22Rv1 (cell line): ENCODE results near the gene DCDC2.
"Not testable (repeated sequence)": the region's sequence is repeated elsewhere in the genome, so short reads cannot be mapped to it uniquely, and the experiment has no call there.

ENCODE experiments used
- H3K27ac ChIP-seq: fragments of 450-650 bp; 2 replicates; pipeline ENCODE4 v1.5.1; 2017
- CTCF ChIP-seq: fragments of 450-650 bp; IDR thresholded peaks from 2 replicates; pipeline ENCODE4 v1.5.1; 2017; ENCODE audit warnings: mild to moderate bottlenecking
- ZFX ChIP-seq: fragments of 450-650 bp; IDR thresholded peaks from 2 replicates; pipeline ENCODE4 v1.6.1; 2017; ENCODE audit warnings: antibody characterized with exemption, borderline replicate concordance

The DCDC2 gene

DNA sequence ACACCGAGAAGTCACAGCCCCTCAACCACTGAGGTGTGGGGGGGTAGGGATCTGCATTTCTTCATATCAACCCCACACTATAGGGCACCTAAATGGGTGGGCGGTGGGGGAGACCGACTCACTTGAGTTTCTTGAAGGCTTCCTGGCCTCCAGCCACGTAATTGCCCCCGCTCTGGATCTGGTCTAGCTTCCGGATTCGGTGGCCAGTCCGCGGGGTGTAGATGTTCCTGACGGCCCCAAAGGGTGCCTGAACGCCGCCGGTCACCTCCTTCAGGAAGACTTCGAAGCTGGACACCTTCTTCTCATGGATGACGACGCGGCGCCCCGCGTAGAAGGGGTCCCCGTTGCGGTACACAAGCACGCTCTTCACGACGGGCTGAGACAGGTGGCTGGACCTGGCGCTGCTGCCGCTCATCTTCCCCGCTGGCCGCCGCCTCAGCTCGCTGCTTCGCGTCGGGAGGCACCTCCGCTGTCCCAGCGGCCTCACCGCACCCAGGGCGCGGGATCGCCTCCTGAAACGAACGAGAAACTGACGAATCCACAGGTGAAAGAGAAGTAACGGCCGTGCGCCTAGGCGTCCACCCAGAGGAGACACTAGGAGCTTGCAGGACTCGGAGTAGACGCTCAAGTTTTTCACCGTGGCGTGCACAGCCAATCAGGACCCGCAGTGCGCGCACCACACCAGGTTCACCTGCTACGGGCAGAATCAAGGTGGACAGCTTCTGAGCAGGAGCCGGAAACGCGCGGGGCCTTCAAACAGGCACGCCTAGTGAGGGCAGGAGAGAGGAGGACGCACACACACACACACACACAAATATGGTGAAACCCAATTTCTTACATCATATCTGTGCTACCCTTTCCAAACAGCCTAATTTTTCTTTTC lies at the start of gene DCDC2:
Gene DCDC2 (minus strand): TSS at position 724 of the 883 bp plus-strand sequence. CDS start 309 bp downstream, at position 415.
- TF ChIP-seq ZFX = no peak
- no peak for TF ChIP-seq CTCF
- H3K27ac ChIP-seq = peak within 1 kb of the TSS; percentile 68

- no peak overlapping the region for H3K27ac ChIP-seq
- no peak for TF ChIP-seq ZFX
- no peak for TF ChIP-seq CTCF
Measured at GRCh38 chr6:24405262-24405661, 47.4 kb upstream of the DCDC2 start.

GRCh38 chr6:24403501-24403824 lies 45.6 kb upstream of the DCDC2 start:
- TF ChIP-seq CTCF (no peak), ZFX (no peak)
- H3K27ac ChIP-seq = peak overlapping the region; percentile 68

DNA sequence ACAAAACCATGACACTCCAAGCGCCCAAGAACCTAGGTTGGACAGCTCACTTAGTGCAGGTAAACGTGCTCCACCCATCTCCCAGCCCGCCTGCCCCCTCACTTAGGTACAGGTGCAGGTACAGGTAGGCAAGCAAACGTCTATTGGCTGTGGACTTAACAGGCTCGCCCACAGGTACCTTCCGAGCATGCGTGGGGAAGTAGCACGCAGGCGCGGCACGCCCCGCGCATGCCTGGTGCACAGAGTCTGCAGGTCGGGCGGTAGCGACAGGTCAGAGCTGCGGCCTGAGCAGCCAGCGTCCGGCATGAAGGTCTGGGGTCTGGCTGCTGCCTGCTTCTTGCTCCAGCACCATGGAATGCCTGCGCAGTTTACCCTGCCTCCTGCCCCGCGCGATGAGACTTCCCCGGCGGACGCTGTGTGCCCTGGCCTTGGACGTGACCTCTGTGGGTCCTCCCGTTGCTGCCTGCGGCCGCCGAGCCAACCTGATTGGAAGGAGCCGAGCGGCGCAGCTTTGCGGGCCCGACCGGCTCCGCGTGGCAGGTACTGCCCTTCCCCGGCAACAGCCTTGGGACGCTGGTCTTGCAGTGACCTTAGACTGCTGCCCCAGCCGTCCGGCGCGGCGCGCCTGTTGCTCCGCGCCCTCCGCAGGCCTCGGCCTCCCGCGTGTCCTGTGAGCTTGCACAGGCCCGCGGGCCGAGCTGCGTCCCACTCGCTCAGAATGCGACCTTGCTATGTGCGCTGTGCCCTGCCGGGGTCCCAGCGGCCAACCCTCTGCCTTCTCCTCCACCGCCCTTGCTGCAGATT lies 45.0 kb upstream of the DCDC2 start, which contains the start of gene MRS2:
Gene MRS2 (plus strand): TSS at position 240 of the 804 bp plus-strand sequence. CDS start 111 bp downstream, at position 351.
- peak within 1 kb of the TSS; percentile 68 for H3K27ac ChIP-seq
- TF ChIP-seq ZFX (no peak), CTCF (no peak)

DNA sequence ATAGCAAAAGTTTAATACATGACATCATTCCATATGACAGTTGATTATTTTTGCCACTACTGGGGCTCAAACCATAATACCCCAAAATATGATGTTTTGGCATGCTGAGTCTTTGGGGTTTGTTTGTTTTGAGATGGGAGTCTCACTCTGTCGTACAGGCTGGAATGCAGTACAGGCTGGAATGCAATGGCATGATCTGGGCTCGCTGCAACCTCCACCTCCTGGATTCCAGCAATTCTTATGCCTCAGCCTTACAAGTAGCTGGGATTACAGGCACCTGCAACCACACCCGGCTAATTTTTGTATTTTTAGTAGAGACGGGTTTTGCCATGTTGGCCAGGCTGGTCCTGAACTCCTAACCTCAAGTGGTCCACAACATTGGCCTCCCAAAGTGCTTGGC lies 43.6 kb upstream of the DCDC2 start:
- TF ChIP-seq CTCF = no peak
- TF ChIP-seq ZFX = no peak
- no peak overlapping the region for H3K27ac ChIP-seq

GRCh38 chr6:24400045-24401039 lies 42.5 kb upstream of the DCDC2 start:
- H3K27ac ChIP-seq = not testable (repeated sequence)

- no peak overlapping the region for H3K27ac ChIP-seq
- TF ChIP-seq CTCF = no peak
- no peak for TF ChIP-seq ZFX
Measured at GRCh38 chr6:24397631-24398030, 39.8 kb upstream of the DCDC2 start.
